NB4 (cell line): ENCODE data around the gene MAST4.

ENCODE experiments used
- DNase-seq: peaks from one replicate; pipeline ENCODE4 v3.0.0; 2010; ENCODE audit warnings: low read depth
- H3K4me3 ChIP-seq: one replicate; pipeline ENCODE4 v1.5.1; 2011; ENCODE audit warnings: mild to moderate bottlenecking, low read depth, low read length, moderate library complexity
- MYC ChIP-seq: IDR thresholded peaks from 2 replicates; pipeline ENCODE4 v1.6.1; 2011; ENCODE audit warnings: low read depth, low read length
- POLR2A ChIP-seq: IDR thresholded peaks from 2 replicates; pipeline ENCODE4 v1.6.1; 2011; ENCODE audit warnings: mild to moderate bottlenecking; ENCODE audit not compliant: insufficient read length; ENCODE audit errors: extremely low read depth
- TF ChIP-seq, protein P1 (sequence below): IDR thresholded peaks from one replicate; pipeline ENCODE4 v1.5.1; 2012; ENCODE audit warnings: low read depth, low read length
- TF ChIP-seq, protein P2 (sequence below): IDR thresholded peaks from 2 replicates; pipeline ENCODE4 v1.6.1; 2011; ENCODE audit warnings: low read depth, low read length

Gene MAST4

GRCh38 chr5:66903709-66904108 is 307.5 kb downstream of the MAST4 start:
- no peak for TF ChIP-seq MYC
- TF ChIP-seq POLR2A, result no peak
- TF ChIP-seq, protein P1, sequence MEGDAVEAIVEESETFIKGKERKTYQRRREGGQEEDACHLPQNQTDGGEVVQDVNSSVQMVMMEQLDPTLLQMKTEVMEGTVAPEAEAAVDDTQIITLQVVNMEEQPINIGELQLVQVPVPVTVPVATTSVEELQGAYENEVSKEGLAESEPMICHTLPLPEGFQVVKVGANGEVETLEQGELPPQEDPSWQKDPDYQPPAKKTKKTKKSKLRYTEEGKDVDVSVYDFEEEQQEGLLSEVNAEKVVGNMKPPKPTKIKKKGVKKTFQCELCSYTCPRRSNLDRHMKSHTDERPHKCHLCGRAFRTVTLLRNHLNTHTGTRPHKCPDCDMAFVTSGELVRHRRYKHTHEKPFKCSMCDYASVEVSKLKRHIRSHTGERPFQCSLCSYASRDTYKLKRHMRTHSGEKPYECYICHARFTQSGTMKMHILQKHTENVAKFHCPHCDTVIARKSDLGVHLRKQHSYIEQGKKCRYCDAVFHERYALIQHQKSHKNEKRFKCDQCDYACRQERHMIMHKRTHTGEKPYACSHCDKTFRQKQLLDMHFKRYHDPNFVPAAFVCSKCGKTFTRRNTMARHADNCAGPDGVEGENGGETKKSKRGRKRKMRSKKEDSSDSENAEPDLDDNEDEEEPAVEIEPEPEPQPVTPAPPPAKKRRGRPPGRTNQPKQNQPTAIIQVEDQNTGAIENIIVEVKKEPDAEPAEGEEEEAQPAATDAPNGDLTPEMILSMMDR, result no peak
- TF ChIP-seq, protein P2, sequence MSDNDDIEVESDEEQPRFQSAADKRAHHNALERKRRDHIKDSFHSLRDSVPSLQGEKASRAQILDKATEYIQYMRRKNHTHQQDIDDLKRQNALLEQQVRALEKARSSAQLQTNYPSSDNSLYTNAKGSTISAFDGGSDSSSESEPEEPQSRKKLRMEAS, result no peak
- DNase-seq, result no peak
- no peak overlapping the region for H3K4me3 ChIP-seq

GRCh38 chr5:66904189-66904588 is 308.0 kb downstream of the MAST4 start:
- H3K4me3 ChIP-seq, result no peak overlapping the region
- TF ChIP-seq, protein P2, result no peak
- TF ChIP-seq POLR2A (no peak), MYC (no peak)
- TF ChIP-seq, protein P1, result no peak
- no peak for DNase-seq

GRCh38 chr5:66906021-66906420 is 309.8 kb downstream of the MAST4 start:
- no peak for DNase-seq
- no peak overlapping the region for H3K4me3 ChIP-seq
- TF ChIP-seq, protein P2, result no peak
- TF ChIP-seq, protein P1, result no peak

- TF ChIP-seq, protein P2, result no peak
- TF ChIP-seq POLR2A, result no peak
- no peak for TF ChIP-seq MYC
- TF ChIP-seq, protein P1, result no peak
- no peak overlapping the region for H3K4me3 ChIP-seq
- DNase-seq, result no peak
Observed at GRCh38 chr5:66908230-66908629, 312.0 kb downstream of the MAST4 start.

GRCh38 chr5:66909364-66909763 is 313.2 kb downstream of the MAST4 start:
- TF ChIP-seq, protein P1, result no peak
- TF ChIP-seq POLR2A (no peak), MYC (no peak)
- TF ChIP-seq, protein P2, result no peak
- no peak overlapping the region for H3K4me3 ChIP-seq
- DNase-seq, result no peak

DNA sequence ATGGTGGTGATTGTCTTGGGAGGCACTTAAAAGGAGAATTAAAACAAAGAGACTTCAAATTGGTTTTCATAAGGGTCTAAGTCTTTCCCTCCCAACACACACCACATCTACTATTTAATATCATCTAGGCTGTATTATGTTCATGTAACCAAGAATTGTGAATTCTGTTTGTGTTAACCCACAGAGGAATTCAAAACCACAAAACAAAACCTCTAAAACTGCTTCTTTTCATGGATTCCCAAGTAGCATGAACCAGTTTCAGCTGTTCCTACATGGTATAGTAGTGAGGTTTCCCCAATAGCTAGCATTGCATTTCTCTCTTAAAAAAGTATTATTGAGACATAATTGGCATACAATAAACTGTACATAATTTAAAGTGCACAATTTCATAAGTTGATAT is 316.6 kb downstream of the MAST4 start:
- TF ChIP-seq, protein P1, result no peak
- TF ChIP-seq POLR2A (no peak), MYC (no peak)
- TF ChIP-seq, protein P2, result no peak

More for the DNA sequence above, 316.6 kb downstream of the MAST4 start:
- no peak for DNase-seq
- H3K4me3 ChIP-seq, result no peak overlapping the region
